Type B pancreatic cell (in vitro differentiated cells): ENCODE measurements around the gene HOXA6. TPM values are rescaled to one million over a fixed set of nuclear protein-coding genes. Genes with fewer than 3 reads are reported as not detected.

ENCODE experiments used
- DNase-seq: peaks from one replicate; pipeline ENCODE4 v3.0.0; 2021; ENCODE audit warnings: mixed read lengths; ENCODE audit not compliant: unreplicated experiment; ENCODE audit errors: extremely low spot score
- H3K27ac Mint-ChIP-seq: 2 replicates; pipeline ENCODE4 v1.8.0; 2021; ENCODE audit warnings: mild to moderate bottlenecking, mixed read lengths
- H3K27me3 Mint-ChIP-seq: 2 replicates; pipeline ENCODE4 v1.8.0; 2021; ENCODE audit warnings: mixed read lengths
- H3K36me3 Mint-ChIP-seq: 2 replicates; pipeline ENCODE4 v1.8.0; 2021; ENCODE audit warnings: mixed read lengths
- H3K4me1 Mint-ChIP-seq: one replicate; pipeline ENCODE4 v1.8.0; 2021; ENCODE audit warnings: mixed read lengths; ENCODE audit not compliant: unreplicated experiment
- H3K4me3 Mint-ChIP-seq: 2 replicates; pipeline ENCODE4 v1.8.0; 2021; ENCODE audit warnings: mild to moderate bottlenecking, mixed read lengths
- H3K9me3 Mint-ChIP-seq: 2 replicates; pipeline ENCODE4 v1.8.0; 2021; ENCODE audit warnings: mixed read lengths
- CTCF ChIP-seq: fragments of 200-600 bp; sonication (generic); conservative IDR thresholded peaks from 2 replicates; pipeline ENCODE4 v1.5.0; 2021; ENCODE audit warnings: antibody characterized with exemption, mild to moderate bottlenecking
- total RNA-seq: library from RNA; stranded (reverse); gene quantifications from 2 replicates; pipeline ENCODE4 v1.2.1, GENCODE V29; 2021; ENCODE audit warnings: low replicate concordance

The HOXA6 gene
- total RNA-seq, 1 donor from 2014 or later: 10.9 TPM

- peaks cover 64% of the 10 kb centered on the region for H3K4me1 Mint-ChIP-seq
- peak overlapping the region; percentile 99 for H3K4me3 Mint-ChIP-seq
- peaks cover 31% of the 10 kb centered on the region for H3K27me3 Mint-ChIP-seq
Observed at GRCh38 chr7:27132978-27133377, 14.6 kb downstream of the HOXA6 start.

GRCh38 chr7:27132214-27132613 lies 15.4 kb downstream of the HOXA6 start:
- TF ChIP-seq CTCF: no peak
- Mint-ChIP-seq H3K27ac (peak overlapping the region; percentile 90), H3K9me3 (no peaks in the 10 kb centered on the region), H3K4me1 (peaks cover 67% of the 10 kb centered on the region), H3K4me3 (peak overlapping the region; percentile 90), H3K27me3 (peaks cover 27% of the 10 kb centered on the region), H3K36me3 (peaks cover 22% of the 10 kb centered on the region)
- no peak for DNase-seq

More at GRCh38 chr7:27132978-27133377, 14.6 kb downstream of the HOXA6 start:
- peaks cover 22% of the 10 kb centered on the region for H3K36me3 Mint-ChIP-seq
- H3K9me3 Mint-ChIP-seq: no peaks in the 10 kb centered on the region
- peak overlapping the region; percentile 94 for H3K27ac Mint-ChIP-seq
- no peak for TF ChIP-seq CTCF
- no peak for DNase-seq

- Mint-ChIP-seq H3K27ac (peak overlapping the region; percentile 90), H3K4me3 (peak overlapping the region; percentile 90), H3K4me1 (peaks cover 75% of the 10 kb centered on the region), H3K36me3 (peaks cover 22% of the 10 kb centered on the region), H3K9me3 (no peaks in the 10 kb centered on the region), H3K27me3 (peaks cover 27% of the 10 kb centered on the region)
- no peak for TF ChIP-seq CTCF
- no peak for DNase-seq
Observed at GRCh38 chr7:27131390-27131819, 16.2 kb downstream of the HOXA6 start.

- DNase-seq: peak; percentile 98
- no peaks in the 10 kb centered on the region for H3K9me3 Mint-ChIP-seq
- H3K27me3 Mint-ChIP-seq: peaks cover 31% of the 10 kb centered on the region
- no peak for TF ChIP-seq CTCF
- H3K27ac Mint-ChIP-seq: peak within 1 kb of the TSS; percentile 99
- H3K36me3 Mint-ChIP-seq: peaks cover 22% of the 10 kb centered on the region
- H3K4me3 Mint-ChIP-seq: peak within 1 kb of the TSS; percentile 91
- peaks cover 75% of the 10 kb centered on the region for H3K4me1 Mint-ChIP-seq
Observed at GRCh38 chr7:27130540-27131389, 16.8 kb downstream of the HOXA6 start, which contains the start of gene HOXA4. Gene HOXA4, minus strand, starts transcription at chr7:27130757. Its CDS starts 24 bp downstream, at chr7:27130733.

GRCh38 chr7:27129729-27130539 lies 17.6 kb downstream of the HOXA6 start:
- TF ChIP-seq CTCF: no peak
- Mint-ChIP-seq H3K27ac (peak overlapping the region; percentile 99), H3K4me1 (peaks cover 75% of the 10 kb centered on the region), H3K27me3 (peaks cover 39% of the 10 kb centered on the region), H3K36me3 (peaks cover 22% of the 10 kb centered on the region), H3K4me3 (peak overlapping the region; percentile 91), H3K9me3 (no peaks in the 10 kb centered on the region)
- peak; percentile 76 for DNase-seq
